GM12891 (cell line): ENCODE data around the gene FCGR3A.
A peak's percentile ranks its signal among the peaks of the same experiment; 100 is the strongest.

Source experiments
- DNase-seq: peaks from one replicate; pipeline ENCODE4 v3.0.0; 2011; ENCODE audit warnings: low spot score; ENCODE audit not compliant: insufficient read length
- FAIRE-seq: peaks from 2 replicates; lab custom pipeline; 2011; peaks lifted over from hg19 to GRCh38; lab: Jason Lieb, UNC
- PAX5 ChIP-seq: IDR thresholded peaks from 2 replicates; pipeline ENCODE4 v1.6.1; 2011; ENCODE audit warnings: low read length, moderate library complexity, mild to moderate bottlenecking; ENCODE audit not compliant: insufficient read depth, severe bottlenecking
- POLR2A ChIP-seq: IDR thresholded peaks from 2 replicates; pipeline ENCODE4 v1.6.1; 2011; ENCODE audit warnings: low read depth, low read length, control low read depth
- POLR2AphosphoS5 ChIP-seq: IDR thresholded peaks from 2 replicates; pipeline ENCODE4 v1.6.1; 2011; ENCODE audit warnings: low read depth, low read length, control low read depth
- POU2F2 ChIP-seq: IDR thresholded peaks from 2 replicates; pipeline ENCODE4 v1.6.1; 2011; ENCODE audit warnings: low read depth, mild to moderate bottlenecking, control low read depth, low read length, moderate library complexity
- SPI1 ChIP-seq: IDR thresholded peaks from 2 replicates; pipeline ENCODE4 v1.6.1; 2011; ENCODE audit warnings: low read depth, low read length, control low read depth
- TAF1 ChIP-seq: IDR thresholded peaks from 2 replicates; pipeline ENCODE4 v1.6.1; 2011; ENCODE audit warnings: low read depth, low read length, control low read depth

Gene FCGR3A

GRCh38 chr1:161503394-161503748, 46.2 kb downstream of the FCGR3A start:
- no peak for FAIRE-seq
- DNase-seq = no peak
- no peak for TF ChIP-seq SPI1
- TF ChIP-seq PAX5 = no peak

GRCh38 chr1:161502641-161503393, 46.8 kb downstream of the FCGR3A start:
- TF ChIP-seq SPI1 = no peak
- TF ChIP-seq POLR2AphosphoS5 = no peak
- TF ChIP-seq POU2F2 = no peak
- no peak for TF ChIP-seq POLR2A
- no peak for TF ChIP-seq PAX5
- no peak for TF ChIP-seq TAF1
- no peak for FAIRE-seq
- DNase-seq = no peak

GRCh38 chr1:161502181-161502580, 47.4 kb downstream of the FCGR3A start:
- TF ChIP-seq TAF1 (no peak), POU2F2 (no peak), POLR2A (no peak), SPI1 (no peak), PAX5 (no peak), POLR2AphosphoS5 (no peak)
- peak; percentile 9 for FAIRE-seq
- no peak for DNase-seq

GRCh38 chr1:161501234-161501633, 48.4 kb downstream of the FCGR3A start:
- FAIRE-seq (no peak), DNase-seq (no peak)
- no peak for TF ChIP-seq POLR2A
- no peak for TF ChIP-seq SPI1
- TF ChIP-seq TAF1 = no peak
- no peak for TF ChIP-seq POU2F2
- no peak for TF ChIP-seq PAX5
- TF ChIP-seq POLR2AphosphoS5 = no peak

- no peak for DNase-seq
- TF ChIP-seq SPI1 (peak; percentile 95), PAX5 (no peak)
- FAIRE-seq = peak; percentile 40
These were observed 50.2 kb downstream of the FCGR3A start for GRCh38 chr1:161499099-161500039.

GRCh38 chr1:161498646-161499045, 51.0 kb downstream of the FCGR3A start:
- peak; percentile 50 for FAIRE-seq
- no peak for DNase-seq
- TF ChIP-seq TAF1 = no peak
- no peak for TF ChIP-seq SPI1
- TF ChIP-seq PAX5 = no peak
- no peak for TF ChIP-seq POU2F2
- no peak for TF ChIP-seq POLR2A
- TF ChIP-seq POLR2AphosphoS5 = no peak

- FAIRE-seq (no peak), DNase-seq (no peak)
- no peak for TF ChIP-seq POLR2AphosphoS5
- no peak for TF ChIP-seq POLR2A
- no peak for TF ChIP-seq SPI1
- no peak for TF ChIP-seq TAF1
- no peak for TF ChIP-seq PAX5
- TF ChIP-seq POU2F2 = no peak
These were observed 51.7 kb downstream of the FCGR3A start for GRCh38 chr1:161497961-161498360.

- DNase-seq (no peak), FAIRE-seq (no peak)
- TF ChIP-seq POU2F2 = no peak
- TF ChIP-seq PAX5 = no peak
These were observed 54.1 kb downstream of the FCGR3A start for GRCh38 chr1:161495490-161495889.

- FAIRE-seq = no peak
- TF ChIP-seq POLR2AphosphoS5 = no peak
- TF ChIP-seq PAX5 = no peak
- 0 out of 2 replicates have a peak, but pooled peaks have one; percentile 46 for TF ChIP-seq POU2F2
- TF ChIP-seq POLR2A = no peak
- no peak for DNase-seq
These were observed 55.4 kb downstream of the FCGR3A start for GRCh38 chr1:161494091-161494735.
